Measurements from ENCODE around the gene CORO1C.
"Not testable (repeated sequence)": the region's sequence is repeated elsewhere in the genome, so short reads cannot be mapped to it uniquely, and the experiment has no call there.

The CORO1C gene

GRCh38 chr12:108671110-108671509 lies 60.2 kb downstream of the CORO1C start:
- DNase-seq: no peak

GRCh38 chr12:108670066-108670631 lies 61.2 kb downstream of the CORO1C start:
- no peak for DNase-seq

GRCh38 chr12:108668542-108668941 lies 62.8 kb downstream of the CORO1C start:
- DNase-seq: no peak

- no peak for DNase-seq
Observed at GRCh38 chr12:108668063-108668462, 63.3 kb downstream of the CORO1C start.

GRCh38 chr12:108667349-108667748 lies 64.0 kb downstream of the CORO1C start:
- no peak for DNase-seq

- DNase-seq: peak; percentile 63
Observed at GRCh38 chr12:108666401-108666881, 64.9 kb downstream of the CORO1C start.

DNA sequence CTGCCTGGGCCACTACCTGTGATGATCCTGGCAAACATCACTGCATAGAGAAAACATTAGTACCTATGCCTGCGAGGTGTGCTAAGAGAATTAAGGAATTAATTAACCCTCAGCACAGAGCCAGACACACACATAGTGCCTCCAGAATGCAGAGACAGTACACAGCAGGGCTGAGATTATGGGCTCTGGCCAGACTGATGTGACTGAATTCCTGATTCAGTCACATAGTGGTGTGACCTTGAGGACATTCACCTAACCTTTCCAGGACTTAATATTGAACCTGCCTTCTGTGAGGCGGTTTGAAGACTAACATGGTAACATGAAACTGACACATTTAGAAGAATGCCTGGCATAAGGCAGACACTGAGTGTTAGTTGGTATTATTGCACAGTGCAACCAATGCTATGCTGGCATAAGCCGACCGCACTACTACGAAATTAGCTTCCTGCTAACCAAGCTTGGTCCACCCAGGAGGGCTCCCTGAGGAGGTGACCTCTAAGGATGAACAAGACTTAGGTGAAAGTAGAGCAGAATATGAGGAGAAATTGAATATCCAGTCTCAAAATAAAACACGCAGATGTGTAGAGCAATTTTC lies 65.6 kb downstream of the CORO1C start:
- DNase-seq: no peak

DNA sequence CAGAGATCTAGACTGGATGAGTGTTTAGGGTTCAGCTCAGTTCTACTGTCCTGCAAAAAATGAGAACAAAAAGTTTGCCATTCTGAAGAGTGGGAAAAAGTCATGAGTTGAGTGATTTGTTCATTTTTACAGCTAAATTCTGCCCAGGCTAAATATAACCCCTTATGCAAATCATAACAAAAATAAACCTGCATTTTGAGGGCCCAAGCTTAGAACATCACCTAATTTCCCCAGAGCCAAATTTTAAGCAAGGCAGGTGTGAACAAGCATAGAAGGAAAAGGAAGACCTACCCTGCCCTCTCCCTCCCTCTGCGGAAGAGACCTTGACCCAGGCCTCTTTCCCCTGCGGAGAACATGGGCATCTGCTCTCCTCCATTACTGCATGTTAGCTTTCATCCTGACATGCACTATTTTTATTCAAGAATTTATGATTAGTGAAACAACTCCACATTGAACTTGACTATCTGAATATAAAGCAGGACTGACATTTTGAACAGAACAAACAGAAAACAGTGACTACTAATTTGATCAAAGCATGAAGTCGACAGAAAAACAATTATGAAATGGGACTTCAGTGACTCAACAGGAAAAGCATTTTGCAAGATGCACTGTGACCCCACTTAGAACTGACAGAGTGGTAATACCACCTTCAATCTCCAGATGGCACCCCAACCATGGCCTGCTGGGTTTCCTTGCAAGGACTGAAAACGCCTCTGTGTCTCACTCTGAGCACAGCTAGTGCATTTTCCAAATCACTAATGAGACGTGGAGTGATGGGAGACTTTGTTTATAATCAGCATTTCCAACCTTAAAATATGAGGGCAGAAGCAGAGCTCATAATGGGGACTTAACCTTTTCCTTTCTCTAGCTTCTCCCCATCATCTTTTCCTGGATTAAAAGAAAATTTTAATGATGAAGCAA lies 66.7 kb downstream of the CORO1C start:
- DNase-seq: peak; percentile 40

- DNase-seq: no peak
Observed at GRCh38 chr12:108663324-108664015, 67.8 kb downstream of the CORO1C start.

GRCh38 chr12:108658115-108658514 lies 73.2 kb downstream of the CORO1C start:
- DNase-seq: not testable (repeated sequence)

GRCh38 chr12:108657130-108657745 lies 74.1 kb downstream of the CORO1C start:
- DNase-seq: peak; percentile 63

GRCh38 chr12:108656247-108656646 lies 75.1 kb downstream of the CORO1C start:
- DNase-seq: not testable (repeated sequence)

DNA sequence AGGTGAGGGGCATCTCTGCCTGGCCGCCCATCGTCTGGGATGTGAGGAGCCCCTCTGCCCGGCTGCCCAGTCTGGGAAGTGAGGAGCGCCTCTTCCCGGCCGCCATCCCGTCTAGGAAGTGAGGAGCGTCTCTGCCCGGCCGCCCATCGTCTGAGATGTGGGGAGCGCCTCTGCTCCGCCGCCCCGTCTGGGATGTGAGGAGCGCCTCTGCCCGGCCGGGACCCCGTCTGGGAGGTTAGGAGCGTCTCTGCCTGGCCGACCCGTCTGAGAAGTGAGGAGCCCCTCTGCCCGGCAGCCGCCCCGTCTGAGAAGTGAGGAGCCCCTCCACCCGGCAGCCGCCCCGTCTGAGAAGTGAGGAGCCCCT lies 75.5 kb downstream of the CORO1C start:
- DNase-seq: not testable (repeated sequence)

GRCh38 chr12:108654622-108655021 lies 76.7 kb downstream of the CORO1C start:
- not testable (repeated sequence) for DNase-seq

DNA sequence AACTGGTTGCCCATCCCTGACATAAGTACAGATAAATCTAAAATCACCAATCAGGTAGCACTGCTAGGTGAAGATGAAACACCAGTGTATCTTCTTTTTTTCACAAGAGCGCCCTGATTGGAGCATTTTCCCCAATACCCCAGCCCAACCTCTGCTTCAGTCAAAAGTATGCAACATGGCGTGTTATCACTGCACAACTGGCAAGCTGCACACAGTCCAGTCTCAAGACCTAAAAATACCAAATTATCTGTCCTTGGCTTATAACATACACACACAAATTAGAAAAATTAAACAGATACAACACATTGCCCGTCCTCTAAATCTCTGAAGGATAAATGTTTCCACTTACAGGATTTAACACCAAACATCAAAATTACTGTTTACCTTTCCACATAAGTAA lies 77.4 kb downstream of the CORO1C start:
- DNase-seq: no peak

DNA sequence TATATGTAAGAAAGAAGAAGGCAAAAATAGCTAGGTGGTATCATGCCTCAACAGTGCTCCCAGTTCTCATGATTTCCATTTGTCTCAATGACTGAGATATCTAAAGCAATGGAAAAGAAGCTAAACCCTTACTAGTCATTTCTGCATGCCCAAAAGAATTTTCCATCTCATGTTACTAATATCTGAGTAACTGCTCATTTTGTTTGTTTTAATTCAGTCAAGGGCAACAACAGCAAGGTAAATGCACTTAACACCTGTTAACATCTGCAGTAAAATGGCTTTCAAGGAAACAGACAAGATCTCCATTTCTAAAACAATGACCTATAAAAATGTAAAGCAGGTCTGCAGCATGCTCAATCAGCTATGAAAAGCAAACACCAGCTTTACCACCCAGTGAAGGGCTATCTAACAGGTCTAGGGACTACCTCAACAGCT lies 78.2 kb downstream of the CORO1C start:
- no peak for DNase-seq

DNA sequence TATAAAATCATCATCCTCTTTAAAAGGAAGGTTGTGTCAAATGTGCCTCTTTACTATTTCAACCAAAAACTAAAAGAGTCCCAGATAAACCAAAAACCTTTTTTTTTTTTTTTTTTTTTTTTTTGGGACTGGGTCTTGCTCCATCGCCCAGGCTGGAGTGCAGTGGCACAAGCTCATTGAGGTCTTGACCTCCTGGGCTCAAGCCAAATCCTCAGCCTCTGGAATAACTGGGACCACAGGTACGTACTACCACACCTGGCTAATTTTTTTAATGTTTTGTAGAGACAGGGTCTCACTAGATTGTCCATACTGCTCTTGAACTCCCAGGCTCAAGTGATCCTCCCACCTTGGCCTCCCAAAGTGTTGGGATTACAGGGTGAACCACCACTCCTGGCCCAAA lies 81.2 kb downstream of the CORO1C start:
- no peak for DNase-seq

DNA sequence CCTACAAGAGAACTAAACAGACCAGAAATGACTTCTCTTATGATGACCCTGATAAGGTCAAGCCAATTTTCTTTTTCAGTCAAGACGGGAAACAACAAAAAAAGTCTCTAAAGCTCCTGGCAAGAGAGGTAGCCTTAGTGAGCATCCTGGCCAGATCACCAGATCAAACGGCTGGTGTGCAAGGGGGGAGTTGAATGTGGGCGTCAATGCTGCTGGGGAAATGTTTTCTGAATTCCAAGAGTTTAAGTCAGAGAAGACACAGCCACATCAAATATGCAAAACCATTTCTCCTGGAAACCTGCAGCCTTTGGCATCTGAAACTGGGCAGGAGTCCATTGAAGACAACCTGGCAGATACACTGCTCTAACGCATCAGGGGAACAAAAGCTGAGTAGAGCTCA lies 81.6 kb downstream of the CORO1C start:
- DNase-seq: no peak

GRCh38 chr12:108649126-108649525 lies 82.2 kb downstream of the CORO1C start:
- no peak for DNase-seq

- DNase-seq: no peak
Observed at GRCh38 chr12:108648371-108648770, 82.9 kb downstream of the CORO1C start.

GRCh38 chr12:108647585-108648287 lies 83.6 kb downstream of the CORO1C start:
- DNase-seq: no peak

Data from NCI-H524 treated with DMSO at 0.1 percent for 48 hours (cell line).